ENCODE results near the gene PACRG.

GRCh38 chr6:163308629-163309440 lies 581.1 kb downstream of the PACRG start:
- TF ChIP-seq REST (IDR thresholded peaks at IDR 0.05; ENCODE audit: insufficient read depth in 1 of 2, low read depth in 2 of 2, low read length in 1 of 2) (no peak), CTCF (IDR thresholded peaks at IDR 0.05) (no peak)
